Measurements from ENCODE around the gene TNFAIP8.

Gene TNFAIP8

GRCh38 chr5:119327018-119327417 lies 28.8 kb upstream of the TNFAIP8 start:
- no peak for DNase-seq (ENCODE audit: low read depth)
- H3K4me3 ChIP-seq (ENCODE audit: low read depth, low read length): no peak overlapping the region
- TF ChIP-seq CTCF (IDR thresholded peaks at IDR 0.05; ENCODE audit: low read depth, low read length, missing control alignments): no peak
- in situ Hi-C loops (cut with HindIII; ENCODE audit: low sequenced_read_pairs): no loop called here

GRCh38 chr5:119328753-119329602 lies 26.8 kb upstream of the TNFAIP8 start:
- TF ChIP-seq CTCF (IDR thresholded peaks at IDR 0.05; ENCODE audit: low read depth, low read length, missing control alignments): no peak
- no peak overlapping the region for H3K4me3 ChIP-seq (ENCODE audit: low read depth, low read length)
- in situ Hi-C loops (cut with HindIII; ENCODE audit: low sequenced_read_pairs): no loop called here
- peak; percentile 41 for DNase-seq (ENCODE audit: low read depth)

- TF ChIP-seq CTCF (IDR thresholded peaks at IDR 0.05; ENCODE audit: low read depth, low read length, missing control alignments): no peak
These were observed 26.2 kb upstream of the TNFAIP8 start for GRCh38 chr5:119329666-119330065.

GRCh38 chr5:119330367-119331183 lies 25.2 kb upstream of the TNFAIP8 start:
- in situ Hi-C loops (cut with HindIII; ENCODE audit: low sequenced_read_pairs): no loop called here
- H3K4me3 ChIP-seq (ENCODE audit: low read depth, low read length): no peak overlapping the region
- DNase-seq (ENCODE audit: low read depth): no peak
- no peak for TF ChIP-seq CTCF (IDR thresholded peaks at IDR 0.05; ENCODE audit: low read depth, low read length, missing control alignments)

More at GRCh38 chr5:119329666-119330065, 26.2 kb upstream of the TNFAIP8 start:
- H3K4me3 ChIP-seq (ENCODE audit: low read depth, low read length): no peak overlapping the region
- DNase-seq (ENCODE audit: low read depth): no peak
- in situ Hi-C loops (cut with HindIII; ENCODE audit: low sequenced_read_pairs): no loop called here

GRCh38 chr5:119331566-119332095 lies 24.2 kb upstream of the TNFAIP8 start:
- no peak overlapping the region for H3K4me3 ChIP-seq (ENCODE audit: low read depth, low read length)
- in situ Hi-C loops (cut with HindIII; ENCODE audit: low sequenced_read_pairs): no loop called here
- TF ChIP-seq CTCF (IDR thresholded peaks at IDR 0.05; ENCODE audit: low read depth, low read length, missing control alignments): no peak
- DNase-seq (ENCODE audit: low read depth): no peak

- DNase-seq (ENCODE audit: low read depth): no peak
- in situ Hi-C loops (cut with HindIII; ENCODE audit: low sequenced_read_pairs): no loop called here
- TF ChIP-seq CTCF (IDR thresholded peaks at IDR 0.05; ENCODE audit: low read depth, low read length, missing control alignments): no peak
- no peak overlapping the region for H3K4me3 ChIP-seq (ENCODE audit: low read depth, low read length)
These were observed 23.6 kb upstream of the TNFAIP8 start for GRCh38 chr5:119332208-119332607.

All from astrocyte of the cerebellum (primary cell).